ENCODE results near the gene FHIP1A.

DNA sequence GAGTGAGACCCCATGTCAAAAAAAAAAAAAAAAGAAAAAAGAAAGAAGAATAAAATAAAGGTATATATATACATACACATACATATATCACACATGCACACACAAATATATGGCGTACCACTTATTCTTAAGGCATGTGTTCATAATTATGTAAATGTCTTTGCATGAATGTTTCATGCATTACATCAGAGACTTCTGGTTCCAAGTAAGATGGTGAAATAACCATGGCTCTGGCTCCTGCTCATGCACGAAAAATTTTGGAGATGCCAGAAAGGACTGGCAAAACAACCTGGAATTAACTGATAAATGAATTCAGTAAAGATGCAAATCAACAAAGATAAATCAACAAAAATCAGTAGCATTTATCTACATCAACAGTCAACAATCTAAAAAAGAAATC lies 19.7 kb upstream of the FHIP1A start:
- TF ChIP-seq, protein P1, sequence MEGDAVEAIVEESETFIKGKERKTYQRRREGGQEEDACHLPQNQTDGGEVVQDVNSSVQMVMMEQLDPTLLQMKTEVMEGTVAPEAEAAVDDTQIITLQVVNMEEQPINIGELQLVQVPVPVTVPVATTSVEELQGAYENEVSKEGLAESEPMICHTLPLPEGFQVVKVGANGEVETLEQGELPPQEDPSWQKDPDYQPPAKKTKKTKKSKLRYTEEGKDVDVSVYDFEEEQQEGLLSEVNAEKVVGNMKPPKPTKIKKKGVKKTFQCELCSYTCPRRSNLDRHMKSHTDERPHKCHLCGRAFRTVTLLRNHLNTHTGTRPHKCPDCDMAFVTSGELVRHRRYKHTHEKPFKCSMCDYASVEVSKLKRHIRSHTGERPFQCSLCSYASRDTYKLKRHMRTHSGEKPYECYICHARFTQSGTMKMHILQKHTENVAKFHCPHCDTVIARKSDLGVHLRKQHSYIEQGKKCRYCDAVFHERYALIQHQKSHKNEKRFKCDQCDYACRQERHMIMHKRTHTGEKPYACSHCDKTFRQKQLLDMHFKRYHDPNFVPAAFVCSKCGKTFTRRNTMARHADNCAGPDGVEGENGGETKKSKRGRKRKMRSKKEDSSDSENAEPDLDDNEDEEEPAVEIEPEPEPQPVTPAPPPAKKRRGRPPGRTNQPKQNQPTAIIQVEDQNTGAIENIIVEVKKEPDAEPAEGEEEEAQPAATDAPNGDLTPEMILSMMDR (IDR thresholded peaks at IDR 0.05; ENCODE audit: low read length): no peak
- TF ChIP-seq EZH2 (optimal IDR thresholded peaks at IDR 0.05; ENCODE audit: low read depth, low read length): no peak
- no peak for TF ChIP-seq EZH2phosphoT487 (IDR thresholded peaks at IDR 0.05; ENCODE audit: low read length)

Measured in MM.1S (cell line).